SK-N-MC (cell line): ENCODE measurements around the gene COL13A1.

Experiments used
- EZH2 ChIP-seq: fragments of 200-600 bp; sonication (generic); IDR thresholded peaks from one replicate; pipeline ENCODE4 v1.6.1; 2017; ENCODE audit warnings: antibody characterized with exemption
- POLR2AphosphoS5 ChIP-seq: IDR thresholded peaks from 2 replicates; pipeline ENCODE4 v1.6.1; 2012; ENCODE audit warnings: mild to moderate bottlenecking, low read depth, low read length, borderline replicate concordance

GRCh38 chr10:69838853-69839252 is 37.1 kb downstream of the COL13A1 start:
- no peak for TF ChIP-seq POLR2AphosphoS5
- no peak for TF ChIP-seq EZH2
